Effector memory CD4-positive, alpha-beta T cell (primary cell): Measurements from ENCODE around the gene FARP1.

Experiments
- DNase-seq, 3 donors: peaks; one replicate each; pipeline ENCODE4 v3.0.0-alpha.2; 2020
- H3K27ac ChIP-seq: 2 replicates; pipeline ENCODE4 v1.7.0; 2013; ENCODE audit warnings: mild to moderate bottlenecking, low read length, moderate library complexity; ENCODE audit not compliant: insufficient read depth, poor library complexity, severe bottlenecking
- H3K27me3 ChIP-seq: replicated peaks from 2 replicates; pipeline ENCODE4 v1.7.0; 2013; ENCODE audit warnings: mild to moderate bottlenecking, low read length; ENCODE audit not compliant: insufficient read depth, control insufficient read depth, poor library complexity, severe bottlenecking
- H3K36me3 ChIP-seq: 2 replicates; pipeline ENCODE4 v1.7.0; 2013; ENCODE audit warnings: mild to moderate bottlenecking, low read length, moderate library complexity; ENCODE audit not compliant: control insufficient read depth, insufficient read depth
- H3K4me1 ChIP-seq: 2 replicates; pipeline ENCODE4 v1.7.0; 2013; ENCODE audit warnings: low read length, mild to moderate bottlenecking; ENCODE audit not compliant: control insufficient read depth, insufficient read depth, poor library complexity, severe bottlenecking
- H3K4me3 ChIP-seq: 2 replicates; pipeline ENCODE4 v1.7.0; 2013; ENCODE audit warnings: low read length, low read depth, mild to moderate bottlenecking; ENCODE audit not compliant: insufficient read depth, poor library complexity, severe bottlenecking
- H3K9me3 ChIP-seq: 2 replicates; pipeline ENCODE4 v1.7.0; 2013; ENCODE audit warnings: mild to moderate bottlenecking, low read length, moderate library complexity; ENCODE audit not compliant: control insufficient read depth

FARP1 gene

DNA sequence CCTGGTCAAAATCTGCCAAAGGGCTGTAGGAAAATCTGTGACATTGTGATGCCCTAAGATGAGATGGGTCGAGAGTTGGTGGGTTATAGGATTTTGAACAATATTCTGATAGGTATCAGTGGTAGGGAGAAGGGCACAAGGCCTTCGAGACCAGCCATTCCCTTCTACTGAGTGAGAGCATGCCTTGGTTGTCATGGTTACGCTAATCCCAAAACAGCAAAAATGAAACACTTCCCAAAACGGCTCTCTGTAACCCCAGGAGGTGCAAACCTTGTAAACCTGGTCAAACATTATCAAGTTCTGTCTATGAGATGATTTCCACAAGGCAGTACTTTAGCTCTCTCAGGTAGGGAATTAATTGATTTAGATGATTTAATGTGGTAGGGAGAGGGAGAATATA is 192.8 kb downstream of the FARP1 start:
- no peaks in the 10 kb centered on the region for H3K36me3 ChIP-seq
- no peak overlapping the region for H3K4me3 ChIP-seq
- no peak overlapping the region for H3K27ac ChIP-seq
- no peaks in the 10 kb centered on the region for H3K9me3 ChIP-seq
- no peaks in the 10 kb centered on the region for H3K4me1 ChIP-seq
- H3K27me3 ChIP-seq: peaks cover 5% of the 10 kb centered on the region
- no peak for DNase-seq

DNA sequence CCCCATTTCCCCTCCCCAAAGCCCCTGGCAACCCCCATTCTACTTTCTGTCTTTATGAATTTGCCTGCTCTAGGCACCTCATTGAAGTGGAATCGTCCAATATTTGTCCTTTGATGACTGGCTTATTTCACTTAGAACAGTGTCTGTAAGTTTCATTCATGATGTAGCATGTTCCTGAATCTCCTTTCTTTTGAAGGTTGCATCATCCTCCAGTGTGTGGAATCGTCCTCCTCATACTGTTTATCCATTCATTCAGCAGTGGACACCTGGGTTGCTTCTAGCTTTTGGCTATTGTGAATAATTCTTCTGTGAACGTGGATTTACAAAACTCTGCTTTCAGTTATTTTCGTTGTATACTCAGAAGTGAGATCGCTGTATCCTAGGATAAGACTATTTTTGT is 195.4 kb downstream of the FARP1 start:
- peaks cover 5% of the 10 kb centered on the region for H3K27me3 ChIP-seq
- no peaks in the 10 kb centered on the region for H3K36me3 ChIP-seq
- H3K4me1 ChIP-seq: no peaks in the 10 kb centered on the region
- no peak overlapping the region for H3K4me3 ChIP-seq
- no peak for DNase-seq
- H3K27ac ChIP-seq: no peak overlapping the region
- no peaks in the 10 kb centered on the region for H3K9me3 ChIP-seq

DNA sequence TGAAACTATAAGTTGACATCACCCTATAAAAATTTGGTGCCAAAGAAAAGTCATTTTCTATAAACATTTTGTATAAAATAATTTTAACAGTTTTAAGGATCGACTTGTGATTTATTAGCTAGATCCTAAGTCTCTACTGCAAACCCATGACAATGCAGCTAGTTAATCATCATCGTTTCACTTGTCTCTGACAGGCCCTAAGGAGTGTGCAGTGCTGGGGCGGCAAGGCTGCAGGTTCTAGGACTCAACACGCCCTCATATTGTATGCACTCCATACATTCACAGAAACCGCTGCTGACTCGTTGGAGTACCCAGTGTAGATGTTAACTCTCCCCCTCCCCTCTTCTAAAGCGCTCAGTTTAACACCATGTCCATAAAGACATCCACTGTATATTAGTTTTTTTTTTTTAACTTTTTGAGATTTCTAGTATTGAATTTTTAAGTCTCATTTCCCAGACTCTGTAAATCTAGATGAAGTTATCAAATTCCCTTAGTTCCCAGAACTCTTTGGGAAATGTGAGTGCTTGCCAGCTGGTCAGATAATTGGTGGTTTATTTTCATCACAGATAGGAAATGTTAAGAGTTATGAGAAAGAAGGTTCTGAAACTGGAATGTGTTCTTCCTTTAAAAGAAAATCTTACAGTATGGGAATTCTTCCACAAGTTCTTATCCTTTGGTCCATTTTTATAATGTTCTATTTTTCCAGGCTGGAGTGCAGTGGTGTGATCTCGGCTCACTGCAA is 197.0 kb downstream of the FARP1 start:
- Histone ChIP-seq H3K4me3 (no peak overlapping the region), H3K4me1 (no peaks in the 10 kb centered on the region), H3K9me3 (no peaks in the 10 kb centered on the region), H3K36me3 (no peaks in the 10 kb centered on the region), H3K27ac (no peak overlapping the region), H3K27me3 (no peaks in the 10 kb centered on the region)
- DNase-seq: no peak

DNA sequence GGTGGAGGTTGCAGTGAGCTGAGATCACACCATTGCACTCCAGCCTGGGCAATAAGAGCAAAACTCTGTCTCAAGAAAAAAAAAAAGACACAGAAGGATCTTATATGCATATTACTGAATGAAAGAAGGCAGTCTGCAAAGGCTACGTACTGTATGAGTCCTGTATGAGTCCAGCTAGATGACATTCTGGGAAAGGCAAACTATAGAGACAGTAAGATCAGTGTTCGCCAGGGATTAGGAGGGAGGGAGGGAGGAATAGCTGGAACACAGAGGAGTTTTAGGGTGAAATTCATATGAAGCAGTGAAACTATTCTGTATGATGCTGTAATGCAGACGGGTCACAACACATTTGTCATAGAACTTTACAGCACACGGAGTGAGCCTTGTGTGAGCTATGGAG is 200.1 kb downstream of the FARP1 start:
- Histone ChIP-seq H3K4me3 (no peak overlapping the region), H3K36me3 (no peaks in the 10 kb centered on the region), H3K27me3 (no peaks in the 10 kb centered on the region), H3K27ac (no peak overlapping the region), H3K4me1 (no peaks in the 10 kb centered on the region), H3K9me3 (no peaks in the 10 kb centered on the region)
- no peak for DNase-seq

DNA sequence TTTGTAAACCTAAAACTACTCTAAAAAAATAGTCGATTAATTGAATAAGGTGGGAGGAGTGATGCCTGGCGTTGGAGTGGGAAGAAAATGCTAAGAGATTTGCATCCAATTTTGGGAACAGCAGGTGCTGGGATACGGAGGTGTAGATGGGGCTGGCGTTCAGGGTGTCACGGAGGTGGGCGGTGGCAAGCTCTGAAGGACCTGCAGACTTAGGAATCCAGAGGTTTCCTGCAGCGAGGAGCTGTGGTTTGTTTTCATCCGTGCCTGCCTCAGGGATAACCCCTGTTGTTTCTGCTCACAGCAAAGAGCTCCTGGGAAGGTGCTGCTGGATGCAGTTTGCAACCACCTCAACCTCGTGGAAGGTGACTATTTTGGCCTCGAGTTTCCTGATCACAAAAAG is 200.6 kb downstream of the FARP1 start:
- H3K27ac ChIP-seq: no peak overlapping the region
- H3K9me3 ChIP-seq: no peaks in the 10 kb centered on the region
- no peaks in the 10 kb centered on the region for H3K27me3 ChIP-seq
- no peak overlapping the region for H3K4me3 ChIP-seq
- no peak for DNase-seq
- H3K4me1 ChIP-seq: no peaks in the 10 kb centered on the region
- H3K36me3 ChIP-seq: no peaks in the 10 kb centered on the region

DNA sequence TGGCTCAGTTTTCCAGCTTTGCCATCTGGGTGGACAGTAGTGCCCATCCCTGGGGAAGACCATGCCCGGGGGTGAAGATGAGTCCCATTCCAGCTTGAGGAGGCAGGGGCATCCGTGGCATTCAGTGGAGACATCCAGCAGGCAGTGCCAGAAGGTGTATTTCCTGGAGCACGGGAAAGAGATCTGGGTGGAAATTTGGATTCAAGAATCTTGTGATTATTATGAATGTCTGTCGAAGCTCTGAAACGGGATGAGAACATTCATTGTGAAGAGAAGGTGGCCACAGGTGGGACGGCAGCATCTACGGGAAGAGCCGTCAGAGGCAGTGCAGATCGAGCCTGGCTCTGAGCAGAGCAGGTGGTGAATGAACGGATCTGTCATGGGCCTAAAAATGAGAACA is 201.5 kb downstream of the FARP1 start:
- no peaks in the 10 kb centered on the region for H3K27me3 ChIP-seq
- H3K27ac ChIP-seq: no peak overlapping the region
- no peaks in the 10 kb centered on the region for H3K36me3 ChIP-seq
- H3K4me3 ChIP-seq: no peak overlapping the region
- DNase-seq: no peak
- H3K9me3 ChIP-seq: no peaks in the 10 kb centered on the region
- no peaks in the 10 kb centered on the region for H3K4me1 ChIP-seq

DNA sequence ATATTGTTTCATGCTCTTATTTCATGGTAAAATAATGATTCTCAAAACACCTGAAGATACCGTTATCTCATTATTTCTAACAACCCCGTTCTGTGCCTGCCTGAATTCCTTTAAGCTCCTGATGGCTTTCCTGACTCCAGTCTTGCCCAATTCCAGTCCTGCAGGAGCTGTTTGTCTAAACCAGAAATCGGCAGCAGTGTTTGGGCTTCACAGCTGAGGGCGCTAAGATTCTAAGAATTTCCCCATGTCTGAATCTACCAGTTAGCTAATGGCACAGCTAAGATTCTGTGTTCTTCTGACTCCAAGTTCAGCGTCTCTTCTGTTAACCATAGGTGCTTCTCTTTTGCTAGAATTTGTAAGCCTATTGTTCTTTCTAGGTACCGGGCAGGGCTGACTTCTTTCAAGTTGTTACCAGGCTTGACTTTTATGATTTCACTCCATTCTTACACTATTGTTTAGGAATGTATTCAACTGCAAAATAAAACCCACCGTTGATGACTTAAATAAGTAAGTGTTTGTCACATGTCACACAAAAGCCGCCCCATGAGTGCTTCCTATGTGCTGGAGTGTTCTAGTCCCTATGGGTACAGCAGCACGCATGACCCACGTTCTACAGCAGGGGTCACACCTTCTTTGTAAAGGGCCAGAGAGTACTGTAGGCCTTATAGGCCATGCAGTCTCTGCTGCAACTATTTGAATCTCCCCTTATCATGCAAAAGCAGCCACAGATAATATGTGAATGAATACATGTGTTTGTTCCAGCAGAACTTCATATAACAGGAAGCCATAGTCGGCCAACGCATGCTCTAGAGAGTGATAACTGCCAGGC is 202.4 kb downstream of the FARP1 start:
- H3K4me1 ChIP-seq: no peaks in the 10 kb centered on the region
- no peaks in the 10 kb centered on the region for H3K9me3 ChIP-seq
- no peaks in the 10 kb centered on the region for H3K36me3 ChIP-seq
- no peak overlapping the region for H3K4me3 ChIP-seq
- DNase-seq: no peak
- H3K27ac ChIP-seq: no peak overlapping the region
- no peaks in the 10 kb centered on the region for H3K27me3 ChIP-seq

DNA sequence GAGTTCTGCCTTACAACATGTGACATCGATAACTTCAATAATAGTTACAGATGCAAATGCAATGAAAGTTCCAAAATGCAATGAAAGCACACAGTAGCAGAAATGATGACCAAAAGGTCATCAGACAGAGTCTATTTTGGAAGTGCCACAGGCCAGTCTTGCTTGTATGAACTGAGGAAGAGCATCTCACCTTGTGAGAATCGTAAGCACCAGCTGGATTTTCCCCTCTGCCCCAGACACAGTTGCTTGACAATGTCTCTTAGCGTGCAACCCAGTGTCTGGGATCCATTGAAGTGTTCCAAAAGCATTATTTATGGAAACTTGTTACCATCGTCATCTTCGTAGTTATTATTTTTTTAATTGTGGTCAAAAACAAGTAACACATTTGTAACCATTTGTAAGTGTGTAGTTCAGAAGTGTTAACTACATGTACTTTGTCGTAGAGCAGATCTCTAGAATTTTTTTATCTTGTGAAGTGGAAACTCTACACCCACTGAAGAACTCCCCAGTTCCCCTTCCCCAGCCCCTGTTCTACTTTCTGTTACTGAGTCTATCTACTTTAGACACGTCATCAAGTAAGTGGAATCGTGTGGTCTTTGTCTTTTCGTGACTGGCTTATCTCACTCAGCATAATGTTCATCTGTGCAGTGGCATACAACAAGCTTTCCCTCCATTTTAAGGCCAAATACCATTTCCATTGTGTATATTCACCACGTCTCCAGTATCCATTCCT is 204.2 kb downstream of the FARP1 start:
- Histone ChIP-seq H3K4me1 (no peaks in the 10 kb centered on the region), H3K27ac (no peak overlapping the region)

DNA sequence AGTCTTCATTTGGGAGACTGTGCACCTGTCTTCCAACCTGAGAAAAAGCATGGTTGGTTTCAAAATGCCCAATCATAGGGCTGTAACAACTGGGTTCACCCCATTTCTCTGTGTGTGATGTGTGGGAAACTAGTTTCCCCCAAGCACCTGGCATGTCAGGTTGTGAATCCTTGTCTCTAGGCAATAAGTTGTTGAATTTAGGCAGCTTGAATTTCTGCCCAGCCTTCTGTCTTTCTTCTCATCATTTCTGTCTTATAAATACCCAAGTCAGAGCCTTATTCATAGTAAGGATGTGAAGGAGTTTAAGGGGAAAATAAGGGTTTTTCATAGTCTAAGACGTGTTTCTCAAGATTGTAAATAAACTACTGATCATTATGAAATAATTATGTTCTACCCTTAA is 204.9 kb downstream of the FARP1 start:
- no peaks in the 10 kb centered on the region for H3K27me3 ChIP-seq
- H3K36me3 ChIP-seq: no peaks in the 10 kb centered on the region
- H3K9me3 ChIP-seq: no peaks in the 10 kb centered on the region
- H3K4me1 ChIP-seq: no peaks in the 10 kb centered on the region
- H3K4me3 ChIP-seq: no peak overlapping the region
- H3K27ac ChIP-seq: no peak overlapping the region
- no peak for DNase-seq

More for the DNA sequence above, 204.2 kb downstream of the FARP1 start:
- H3K4me3 ChIP-seq: no peak overlapping the region
- H3K27me3 ChIP-seq: no peaks in the 10 kb centered on the region
- DNase-seq: no peak
- no peaks in the 10 kb centered on the region for H3K36me3 ChIP-seq
- no peaks in the 10 kb centered on the region for H3K9me3 ChIP-seq
